ENCODE results near the gene MECR.

MECR gene

DNA sequence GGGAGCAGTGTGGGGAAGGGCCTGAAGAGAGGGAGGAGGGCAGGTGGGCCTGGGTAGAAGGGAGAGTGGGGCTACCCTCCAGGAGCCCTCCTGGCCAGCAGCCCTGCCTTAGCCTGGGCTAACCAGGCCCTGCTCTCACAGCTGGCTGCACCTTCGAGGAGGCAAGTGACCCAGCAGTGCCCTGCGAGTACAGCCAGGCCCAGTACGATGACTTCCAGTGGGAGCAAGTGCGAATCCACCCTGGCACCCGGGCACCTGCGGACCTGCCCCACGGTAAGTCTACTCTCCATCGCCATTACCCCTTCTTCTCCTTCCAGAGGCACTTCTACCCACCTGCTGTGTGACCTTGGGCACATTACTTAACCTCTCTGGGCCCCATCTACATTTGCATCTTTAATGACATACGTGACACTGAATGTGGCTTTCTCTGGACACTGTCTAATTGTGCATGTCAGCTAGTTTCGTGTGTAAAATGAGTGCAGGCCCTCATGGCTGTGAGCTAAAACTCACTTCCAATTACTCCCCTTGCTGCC, 24.5 kb upstream of the MECR start:
- DNase-seq (ENCODE audit: low read depth in 2 of 2): no peak

- DNase-seq (ENCODE audit: low read depth in 2 of 2): no peak
These were observed 23.6 kb upstream of the MECR start for GRCh38 chr1:29254346-29254745.

DNA sequence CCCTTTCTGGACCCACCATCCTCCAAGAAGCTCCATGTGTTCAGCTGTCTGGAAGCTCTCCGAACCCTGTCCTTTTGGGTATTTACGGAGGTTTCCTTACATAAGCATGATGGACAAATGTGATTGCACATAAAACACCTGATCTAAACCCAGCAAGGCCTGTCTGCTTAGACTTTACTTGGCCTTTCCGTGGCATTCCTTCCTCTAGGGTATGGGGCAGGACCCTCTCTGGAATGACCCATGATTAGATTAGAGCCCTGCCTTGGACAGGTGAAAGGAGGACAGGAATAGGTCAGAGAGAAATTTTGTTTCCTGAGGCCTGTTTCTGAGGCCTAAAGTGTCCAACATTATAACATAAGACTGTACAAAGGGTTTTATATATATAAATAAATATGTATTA, 22.4 kb upstream of the MECR start:
- DNase-seq (ENCODE audit: low read depth in 2 of 2): no peak

DNA sequence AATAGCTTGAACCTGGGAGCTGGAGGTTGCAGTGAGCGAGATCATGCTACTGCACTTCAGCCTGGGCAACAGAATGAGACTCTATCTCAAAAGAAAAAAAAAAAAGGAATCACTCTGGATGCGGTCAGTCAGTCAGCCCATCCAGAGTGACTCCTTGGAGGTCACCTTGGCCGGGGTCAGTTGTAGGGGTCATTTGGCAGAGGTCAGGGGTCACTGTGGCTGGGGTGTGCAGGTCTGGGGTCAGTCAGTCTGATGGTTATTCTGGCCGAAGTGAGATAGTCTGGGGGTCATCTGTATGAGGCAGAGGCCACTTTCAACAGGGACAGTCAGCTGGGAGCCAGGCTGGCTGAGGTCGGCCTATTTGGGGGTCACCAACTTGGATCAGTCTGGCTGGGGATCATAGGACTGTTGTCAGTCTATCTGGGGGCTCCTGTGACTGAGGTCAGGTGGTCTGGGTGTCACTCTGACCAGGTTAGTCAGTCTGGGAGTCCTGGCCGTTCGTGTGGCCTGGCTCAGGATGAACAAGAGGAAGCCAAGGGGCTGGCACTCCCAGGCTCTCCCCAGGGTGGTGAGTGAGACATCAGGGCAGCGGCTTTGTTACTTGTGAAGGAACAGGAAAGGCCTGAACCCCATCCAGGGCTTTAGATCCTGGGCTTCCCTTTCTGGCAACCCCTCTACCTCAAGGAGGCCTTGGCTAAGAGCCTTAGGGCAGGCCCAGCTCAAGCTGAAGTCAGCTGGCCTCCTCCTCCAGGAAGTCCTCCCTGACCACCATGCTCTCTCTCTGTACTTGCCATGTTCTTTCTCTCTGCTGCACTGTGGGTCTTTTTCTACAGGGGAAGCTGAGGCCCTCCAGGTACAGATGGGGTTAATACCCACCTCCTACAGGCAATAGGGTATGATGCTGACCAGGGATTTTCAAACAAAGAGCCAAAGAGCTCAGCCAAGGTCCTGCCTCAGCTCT, 20.7 kb upstream of the MECR start:
- no peak for DNase-seq (ENCODE audit: low read depth in 2 of 2)

- no peak for DNase-seq (ENCODE audit: low read depth in 2 of 2)
These were observed 19.3 kb upstream of the MECR start for GRCh38 chr1:29249951-29250581.

- DNase-seq (ENCODE audit: low read depth in 2 of 2): no peak
These were observed 18.5 kb upstream of the MECR start for GRCh38 chr1:29249170-29249691.

GRCh38 chr1:29248409-29248808, 17.7 kb upstream of the MECR start:
- DNase-seq (ENCODE audit: low read depth in 2 of 2): no peak

- DNase-seq (ENCODE audit: low read depth in 2 of 2): no peak
These were observed 17.0 kb upstream of the MECR start for GRCh38 chr1:29247571-29248273.

DNA sequence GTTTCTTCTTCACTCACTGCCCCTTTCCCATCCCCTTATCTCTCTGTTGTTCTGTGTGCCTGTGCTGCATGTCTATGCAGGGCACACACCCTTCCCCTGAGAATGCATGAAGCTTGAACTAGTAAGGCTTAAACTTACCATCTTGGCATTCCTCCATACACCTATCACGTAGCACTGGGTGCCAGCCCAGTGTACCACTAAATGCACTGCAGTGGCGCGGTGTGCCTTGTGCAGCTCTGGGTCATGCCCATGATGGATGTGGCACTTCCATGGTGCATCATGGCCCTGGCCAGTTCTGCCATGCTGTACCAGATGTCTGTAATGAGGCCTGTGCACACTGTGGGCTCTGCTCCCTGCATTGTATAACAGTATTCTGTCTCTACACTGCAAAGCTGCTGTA, 16.3 kb upstream of the MECR start:
- DNase-seq (ENCODE audit: low read depth in 2 of 2): no peak

- DNase-seq (ENCODE audit: low read depth in 2 of 2): no peak
These were observed 15.1 kb upstream of the MECR start for GRCh38 chr1:29245876-29246275.

DNA sequence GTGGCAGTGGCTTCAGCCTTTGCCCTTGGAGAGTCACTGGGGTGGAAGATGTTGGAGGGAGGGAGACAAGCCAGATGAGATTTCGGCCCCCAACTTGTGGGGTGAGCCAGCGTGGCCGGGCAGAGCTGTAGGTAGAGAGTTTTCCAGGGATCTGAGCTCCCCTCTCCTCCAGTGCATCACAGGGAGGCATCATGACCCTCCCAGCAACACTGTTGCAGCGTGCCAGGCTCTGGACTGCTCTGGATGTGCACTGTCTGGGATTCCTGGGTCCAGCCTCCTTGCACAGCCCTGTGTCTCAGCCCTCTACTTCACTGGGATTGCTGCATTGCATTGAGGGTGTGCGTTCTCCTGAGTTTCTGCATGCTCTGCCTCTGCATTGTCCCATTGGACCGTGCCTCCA, 14.5 kb upstream of the MECR start:
- no peak for DNase-seq (ENCODE audit: low read depth in 2 of 2)

GRCh38 chr1:29243871-29244200, 13.1 kb upstream of the MECR start:
- DNase-seq (ENCODE audit: low read depth in 2 of 2): no peak

- no peak for DNase-seq (ENCODE audit: low read depth in 2 of 2)
These were observed 12.5 kb upstream of the MECR start for GRCh38 chr1:29243023-29243870.

DNA sequence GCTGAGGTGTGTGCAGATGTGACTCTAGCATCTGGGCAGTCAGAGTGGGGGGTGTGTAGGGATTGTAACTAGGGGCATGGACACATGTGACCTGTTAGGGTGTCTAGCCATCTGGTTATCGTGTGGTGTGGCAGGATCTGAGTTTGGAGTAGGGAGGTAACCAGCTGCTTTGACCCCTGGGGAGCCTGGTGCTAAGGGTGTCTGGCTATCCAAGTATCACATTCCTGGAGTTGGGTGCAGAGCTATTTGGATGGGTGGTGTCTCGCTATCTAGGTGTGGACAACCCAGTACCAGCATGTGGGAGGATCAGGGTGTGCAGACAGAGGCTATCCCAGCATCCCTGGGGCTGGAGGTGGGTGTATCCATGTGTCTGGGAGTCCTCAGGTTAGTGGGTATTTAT, 10.3 kb upstream of the MECR start:
- DNase-seq (ENCODE audit: low read depth in 2 of 2): no peak

DNA sequence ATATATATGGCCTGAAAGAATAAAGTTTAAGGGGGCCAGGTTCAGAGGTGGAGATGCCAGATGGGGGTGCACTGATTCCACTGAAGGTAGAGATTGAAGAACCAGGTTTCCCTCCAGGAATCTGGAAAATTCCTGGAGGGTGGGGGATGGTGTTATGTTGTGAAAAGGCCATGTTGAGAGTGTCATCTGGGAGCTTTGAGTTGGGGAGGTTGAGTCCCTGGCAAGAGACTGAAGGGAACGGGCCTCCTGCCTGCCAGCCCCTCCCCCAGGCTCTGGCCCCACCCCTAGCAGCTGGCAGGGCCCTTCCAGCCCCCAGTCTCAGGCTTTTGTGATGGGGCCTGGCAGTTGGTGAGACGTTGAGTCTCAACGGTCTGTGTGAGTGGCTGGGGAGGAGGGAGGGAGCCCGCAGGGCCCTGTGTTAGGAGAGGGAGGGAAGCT, 9.7 kb upstream of the MECR start:
- DNase-seq (ENCODE audit: low read depth in 2 of 2): no peak

DNA sequence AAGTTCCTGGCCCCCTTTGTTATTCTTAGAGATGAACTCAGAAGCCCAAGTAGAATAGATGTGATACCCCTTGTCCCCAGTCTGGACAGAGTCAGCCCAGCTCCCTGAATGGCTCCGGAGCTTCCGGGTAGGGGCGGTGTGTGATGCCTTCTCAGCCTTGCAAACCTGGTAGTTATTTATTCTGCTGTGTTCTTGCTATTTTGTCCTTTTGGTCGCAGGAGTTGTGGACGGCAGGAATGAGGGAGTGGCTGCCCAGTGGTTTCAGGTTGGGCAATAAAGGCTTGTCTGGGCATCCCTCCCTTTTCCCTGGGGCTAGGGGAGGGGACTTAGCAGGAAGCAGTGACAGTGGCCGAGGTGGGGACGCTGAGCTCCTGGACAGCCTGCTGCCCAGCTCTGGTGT, 8.4 kb upstream of the MECR start:
- DNase-seq (ENCODE audit: low read depth in 2 of 2): no peak

DNA sequence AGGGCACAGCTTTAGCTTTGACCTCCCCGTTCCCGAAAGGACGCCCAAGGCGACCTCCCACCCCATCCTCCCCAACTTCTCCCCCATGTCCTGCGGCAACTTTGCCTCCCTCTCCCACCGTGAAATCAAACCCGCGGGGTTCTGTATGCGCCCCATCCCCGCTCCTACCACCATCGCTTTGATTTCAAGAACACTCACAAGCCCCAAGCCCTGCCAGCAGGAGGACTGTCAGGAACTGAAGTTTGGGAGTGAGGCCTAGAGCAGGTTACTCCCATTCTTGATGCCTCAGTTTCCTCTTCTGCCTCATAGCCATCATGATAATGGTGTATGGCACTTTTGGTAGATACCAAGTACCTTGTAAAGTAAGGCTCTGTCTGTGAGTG, 7.9 kb upstream of the MECR start:
- no peak for DNase-seq (ENCODE audit: low read depth in 2 of 2)

DNA sequence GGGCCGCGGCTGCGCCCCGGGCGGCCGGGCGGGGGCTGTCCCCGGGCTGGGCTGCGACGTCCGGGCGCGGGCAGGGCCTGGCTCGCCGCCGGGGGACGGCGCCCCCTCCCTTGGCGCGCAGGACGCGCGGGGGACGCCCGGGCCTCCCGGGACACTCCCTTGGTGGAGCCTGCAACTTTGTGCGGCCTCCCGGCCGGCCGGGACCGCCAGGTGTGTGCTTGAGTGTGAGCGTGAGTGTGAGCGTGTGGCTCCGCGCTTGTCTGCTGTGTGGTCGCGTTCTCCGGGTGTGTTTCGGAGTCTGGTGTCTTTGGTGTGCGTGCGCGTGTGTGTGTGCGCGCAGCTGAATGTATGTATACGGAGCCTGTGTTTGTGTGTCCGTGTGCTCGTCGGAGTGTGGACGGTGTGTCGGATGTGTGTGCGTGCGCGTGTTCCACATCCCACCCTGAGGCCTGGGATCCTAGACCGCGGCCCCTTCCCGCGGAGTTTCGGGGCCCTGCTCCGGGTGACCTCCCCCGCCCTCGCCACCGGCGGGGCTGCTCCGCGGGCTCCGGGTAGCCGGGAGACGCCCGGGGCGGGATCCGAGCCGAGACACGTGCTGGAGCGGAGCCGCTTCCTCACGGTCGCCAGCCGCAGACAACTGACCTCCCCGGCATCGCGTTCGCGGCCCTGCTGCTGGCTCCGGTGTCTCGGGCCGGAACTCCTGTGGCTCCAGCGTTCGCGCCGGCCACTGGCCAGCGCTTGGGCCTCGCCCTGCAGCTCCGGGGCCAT, 7.3 kb upstream of the MECR start:
- DNase-seq (ENCODE audit: low read depth in 2 of 2): no peak

DNA sequence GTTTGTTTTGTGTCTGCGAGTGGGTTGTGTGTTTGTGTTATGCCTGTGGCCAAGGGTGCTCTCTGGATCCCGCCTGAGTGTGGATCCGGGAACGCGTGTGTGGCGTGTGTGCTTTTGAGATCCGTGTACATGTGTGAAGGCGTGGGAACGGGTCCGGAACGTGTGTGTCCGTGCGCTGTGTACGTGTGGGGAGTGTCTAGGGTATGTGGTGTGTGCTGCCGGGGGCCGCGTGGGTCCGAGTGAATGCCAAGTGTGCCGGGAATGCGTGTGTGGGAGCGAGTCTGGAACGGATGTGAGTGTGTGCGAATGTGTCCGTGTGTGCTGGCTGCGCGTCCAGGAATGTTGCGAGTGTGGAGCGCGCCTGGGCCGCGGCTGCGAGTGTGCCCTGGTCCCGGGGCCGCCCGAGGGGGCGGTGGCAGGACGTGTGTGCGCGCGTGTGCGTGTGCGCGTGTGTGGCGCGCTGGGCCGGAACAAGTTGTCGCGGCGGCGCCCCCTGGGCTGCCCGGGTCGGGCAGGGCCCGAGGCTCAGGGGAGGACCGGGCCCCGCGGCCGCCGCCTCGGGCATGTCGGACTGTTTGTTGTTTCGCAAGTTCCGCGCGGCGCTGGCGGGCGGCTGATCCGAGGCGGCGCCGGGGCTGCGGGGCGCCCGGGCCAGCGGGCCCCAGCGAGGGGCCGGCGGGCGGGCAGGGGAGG, 6.5 kb upstream of the MECR start:
- DNase-seq (ENCODE audit: low read depth in 2 of 2): no peak

DNA sequence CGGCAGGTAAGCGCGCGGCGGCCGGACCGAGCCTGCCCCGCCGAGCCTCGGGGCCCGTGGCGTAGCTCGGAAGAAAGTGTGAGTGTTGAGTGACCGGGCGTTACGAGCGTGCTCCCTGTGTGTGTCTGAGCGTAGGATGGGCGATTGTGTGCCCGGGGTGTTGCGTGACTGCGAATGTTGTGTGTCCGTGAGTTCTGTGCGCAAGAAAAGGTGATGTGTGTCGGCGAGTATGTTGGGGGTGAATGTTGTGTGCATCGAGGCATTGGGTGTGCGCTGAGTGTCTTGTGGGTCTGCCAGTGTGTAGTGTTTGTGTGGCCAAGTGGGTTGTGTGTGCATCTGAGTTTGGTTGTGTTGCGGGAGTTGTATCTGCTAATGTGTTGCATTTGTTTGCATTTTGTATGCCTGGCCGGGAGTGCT, 6.0 kb upstream of the MECR start:
- DNase-seq (ENCODE audit: low read depth in 2 of 2): no peak

All from stimulated activated CD4-positive, alpha-beta T cell treated with anti-CD3 and anti-CD28 coated beads, Interleukin-1b, Interleukin-23, amount 100 ng/mL, for 4 hours (primary cell).